Neutrophil (primary cell): ENCODE measurements around the gene COL24A1.
"Not testable (repeated sequence)": the region's sequence is repeated elsewhere in the genome, so short reads cannot be mapped to it uniquely, and the experiment has no call there.

Source experiments
- H3K27ac ChIP-seq: fragments of 200-600 bp; sonication (generic); 2 replicates; pipeline ENCODE4 v1.5.1; 2016; ENCODE audit warnings: mild to moderate bottlenecking, moderate library complexity
- H3K27me3 ChIP-seq: fragments of 200-600 bp; sonication (generic); 2 replicates; pipeline ENCODE4 v1.6.0; 2016; ENCODE audit warnings: mild to moderate bottlenecking
- H3K36me3 ChIP-seq: fragments of 200-600 bp; sonication (generic); 2 replicates; pipeline ENCODE4 v1.5.1; 2017
- H3K4me1 ChIP-seq, 2 experiments: fragments of 200-600 bp in 1 of 2; sonication (generic) in 1 of 2; 1 replicate in 1 of 2; 2 replicates in 1 of 2; pipeline versions ENCODE4 v1.5.1 to v1.6.1; 2013 to 2016; ENCODE audit warnings: low read depth in 1 of 2, low read length in 1 of 2, mild to moderate bottlenecking in 1 of 2, moderate library complexity in 1 of 2; ENCODE audit not compliant: control insufficient read depth in 1 of 2, insufficient read depth in 1 of 2
- H3K4me3 ChIP-seq, 2 experiments: fragments of 200-600 bp in 1 of 2; sonication (generic) in 1 of 2; 1 replicate in 1 of 2; 2 replicates in 1 of 2; pipeline ENCODE4 v1.5.1; 2013 to 2016; ENCODE audit warnings: low read depth in 1 of 2, low read length in 1 of 2, mild to moderate bottlenecking in 1 of 2, moderate library complexity in 1 of 2
- H3K9me3 ChIP-seq: fragments of 200-600 bp; sonication (generic); 2 replicates; pipeline ENCODE4 v1.5.1; 2016
- CTCF ChIP-seq: fragments of 200-600 bp; sonication (generic); IDR thresholded peaks from 2 replicates; pipeline ENCODE4 v1.5.1; 2016; ENCODE audit warnings: antibody characterized with exemption

The COL24A1 gene

GRCh38 chr1:85801520-85801919, 355.1 kb downstream of the COL24A1 start:
- no peak for TF ChIP-seq CTCF
- Histone ChIP-seq H3K36me3 (no peaks in the 10 kb centered on the region), H3K9me3 (no peaks in the 10 kb centered on the region), H3K27ac (no peak overlapping the region), H3K27me3 (no peaks in the 10 kb centered on the region), H3K4me3 (no peak overlapping the region), H3K4me1 (no peaks in the 10 kb centered on the region)

GRCh38 chr1:85799737-85800136, 356.8 kb downstream of the COL24A1 start:
- H3K4me3 ChIP-seq = no peak overlapping the region
- TF ChIP-seq CTCF = no peak
- H3K9me3 ChIP-seq = no peaks in the 10 kb centered on the region
- H3K27ac ChIP-seq = no peak overlapping the region
- no peaks in the 10 kb centered on the region for H3K4me1 ChIP-seq
- no peaks in the 10 kb centered on the region for H3K36me3 ChIP-seq
- no peaks in the 10 kb centered on the region for H3K27me3 ChIP-seq

- no peaks in the 10 kb centered on the region for H3K9me3 ChIP-seq
- H3K4me3 ChIP-seq = no peak overlapping the region
- H3K27ac ChIP-seq = no peak overlapping the region
- no peaks in the 10 kb centered on the region for H3K36me3 ChIP-seq
- no peaks in the 10 kb centered on the region for H3K27me3 ChIP-seq
- no peaks in the 10 kb centered on the region for H3K4me1 ChIP-seq
- no peak for TF ChIP-seq CTCF
Measured at GRCh38 chr1:85798419-85798818, 358.2 kb downstream of the COL24A1 start.

GRCh38 chr1:85777021-85777420, 379.6 kb downstream of the COL24A1 start:
- H3K27me3 ChIP-seq, H3K9me3 ChIP-seq, H3K36me3 ChIP-seq, H3K4me1 ChIP-seq, H3K4me3 ChIP-seq, H3K27ac ChIP-seq: not testable (repeated sequence)

GRCh38 chr1:85762804-85763203, 393.8 kb downstream of the COL24A1 start:
- no peak for TF ChIP-seq CTCF

GRCh38 chr1:85756864-85757263, 399.7 kb downstream of the COL24A1 start:
- no peak for TF ChIP-seq CTCF
- no peak overlapping the region for H3K4me3 ChIP-seq
- H3K27ac ChIP-seq = no peak overlapping the region
- H3K4me1 ChIP-seq = no peaks in the 10 kb centered on the region
- no peaks in the 10 kb centered on the region for H3K27me3 ChIP-seq
- H3K9me3 ChIP-seq = no peaks in the 10 kb centered on the region
- H3K36me3 ChIP-seq = no peaks in the 10 kb centered on the region

More at GRCh38 chr1:85762804-85763203, 393.8 kb downstream of the COL24A1 start:
- Histone ChIP-seq H3K4me3 (no peak overlapping the region), H3K36me3 (no peaks in the 10 kb centered on the region), H3K9me3 (no peaks in the 10 kb centered on the region), H3K4me1 (no peaks in the 10 kb centered on the region), H3K27me3 (no peaks in the 10 kb centered on the region), H3K27ac (no peak overlapping the region)
